ENCODE data around the gene ENTPD6.

- TF ChIP-seq EZH2 (IDR thresholded peaks at IDR 0.05; ENCODE audit: insufficient read depth, poor library complexity, severe bottlenecking) (no peak), EZH2phosphoT487 (IDR thresholded peaks at IDR 0.05; ENCODE audit: insufficient read depth, low read depth) (no peak)
Observed at GRCh38 chr20:25252686-25253421, 57.3 kb downstream of the ENTPD6 start.
